K562 (cell line): ENCODE measurements around the gene GPER1. TPM values are rescaled to one million over a fixed set of nuclear protein-coding genes. Genes with fewer than 3 reads are reported as not detected.
"Not testable (repeated sequence)": the region's sequence is repeated elsewhere in the genome, so short reads cannot be mapped to it uniquely, and the experiment has no call there.

ENCODE experiments used
- ATAC-seq: fragments of 200-7000 bp; cut with Tn5 transposase; 3 replicates; pipeline ENCODE4 v1.9.1; 2020; ENCODE audit warnings: moderate library complexity
- BruUV-seq: library from RNA; stranded (reverse); fragments of 400-500 nt; replicated peaks from 2 replicates; lab custom pipeline; 2021; lab: Mats Ljungman, UMichigan
- CTCF ChIA-PET: fragments of 300-600 bp; formaldehyde crosslinking; extraction: SDS; loops from one replicate; lab custom pipeline; 2021; ENCODE audit warnings: low intra/inter-chr PET ratio; lab: Yijun Ruan, JAX
- POLR2A ChIA-PET: fragments of 300-600, 350-650 bp; sonication (Branson Sonifier 250); formaldehyde crosslinking; extraction: SDS; loops from one replicate; lab custom pipeline; 2021; ENCODE audit warnings: antibody characterized with exemption, inconsistent platforms; lab: Yijun Ruan, JAX
- DNase-seq, 4 experiments: peaks; one replicate each; pipeline versions ENCODE4 v3.0.0 to v3.0.0-alpha.2; 2011 to 2018; ENCODE audit warnings: low spot score in 3 of 4, mixed read lengths in 3 of 4; ENCODE audit errors: extremely low read depth in 1 of 4
- FAIRE-seq: peaks from 2 replicates; lab custom pipeline; 2011; peaks lifted over from hg19 to GRCh38; lab: Jason Lieb, UNC
- H2AFZ ChIP-seq: 2 replicates; pipeline ENCODE4 v1.6.0; 2011; ENCODE audit warnings: low read depth, low read length, control low read depth, inconsistent platforms
- H3K27ac ChIP-seq: fragments of 200-600 bp; 3 replicates; pipeline ENCODE4 v1.8.0; 2011; ENCODE audit warnings: low read depth, mild to moderate bottlenecking, control low read depth, inconsistent platforms, low read length, moderate library complexity, mixed read lengths; ENCODE audit errors: extremely low read depth
- H3K27me3 ChIP-seq, 2 experiments: fragments of 300-600 bp in 1 of 2; 2 replicates in 1 of 2; 3 replicates in 1 of 2; pipeline versions ENCODE4 v1.6.0 to v1.8.0; 2011; ENCODE audit warnings: inconsistent platforms in 2 of 2, low read length in 2 of 2, mild to moderate bottlenecking in 1 of 2, mixed read lengths in 1 of 2, moderate library complexity in 1 of 2; ENCODE audit not compliant: control insufficient read depth in 2 of 2, insufficient read depth in 2 of 2
- H3K36me3 ChIP-seq: fragments of 300-600 bp; 3 replicates; pipeline ENCODE4 v1.8.0; 2011; ENCODE audit warnings: mild to moderate bottlenecking, low read length, inconsistent platforms; ENCODE audit not compliant: control insufficient read depth, insufficient read depth
- H3K4me1 ChIP-seq, 2 experiments: fragments of 200-600 bp in 1 of 2; replicated peaks in 1 of 2; 2 replicates in 1 of 2; 3 replicates in 1 of 2; pipeline versions ENCODE4 v1.5.1 to v1.8.0; 2011; ENCODE audit warnings: inconsistent platforms in 2 of 2, low read length in 2 of 2, mild to moderate bottlenecking in 1 of 2, mixed read lengths in 1 of 2, moderate library complexity in 1 of 2; ENCODE audit not compliant: control insufficient read depth in 2 of 2, insufficient read depth in 2 of 2
- H3K4me2 ChIP-seq: 2 replicates; pipeline ENCODE4 v1.6.1; 2011; ENCODE audit warnings: low read length, control low read depth, inconsistent platforms, mixed read lengths; ENCODE audit not compliant: insufficient read depth
- H3K4me3 ChIP-seq: fragments of 200-600 bp; sonication (generic), shearing (Covaris generic); 2 replicates; pipeline ENCODE4 v1.5.1; 2016; ENCODE audit warnings: control low read depth, inconsistent platforms
- H3K79me2 ChIP-seq: fragments of 200-600 bp; 3 replicates; pipeline ENCODE4 v1.8.0; 2011; ENCODE audit warnings: low read length, inconsistent platforms; ENCODE audit not compliant: control insufficient read depth, insufficient read depth
- H3K9ac ChIP-seq, 2 experiments: 2 replicates each; pipeline versions ENCODE4 v1.6.0 to v1.6.1; 2011; ENCODE audit warnings: low read depth in 2 of 2, low read length in 2 of 2, control low read depth in 1 of 2, inconsistent platforms in 1 of 2, mild to moderate bottlenecking in 1 of 2, mixed read lengths in 1 of 2; ENCODE audit not compliant: insufficient read depth in 1 of 2
- H3K9me1 ChIP-seq: one replicate; pipeline ENCODE4 v1.6.0; 2011; ENCODE audit warnings: inconsistent platforms, mild to moderate bottlenecking, low read length, moderate library complexity; ENCODE audit not compliant: control insufficient read depth, insufficient read depth
- H3K9me3 ChIP-seq: replicated peaks from 2 replicates; pipeline ENCODE4 v1.5.1; 2011; ENCODE audit warnings: low read depth, low read length, inconsistent platforms; ENCODE audit not compliant: control insufficient read depth, insufficient read depth
- H4K20me1 ChIP-seq: replicated peaks from 2 replicates; pipeline ENCODE4 v1.6.1; 2011; ENCODE audit warnings: low read length, inconsistent platforms, mixed read lengths; ENCODE audit not compliant: control insufficient read depth, insufficient read depth
- ATF3 ChIP-seq, 2 experiments: fragments of 450-650 bp in 1 of 2; sonication (generic) in 1 of 2; formaldehyde crosslinking in 1 of 2; IDR thresholded peaks in 1 of 2; conservative IDR thresholded peaks in 1 of 2; 2 replicates each; pipeline versions ENCODE4 v1.6.1 to v1.8.1; 2016 to 2023; ENCODE audit warnings: mild to moderate bottlenecking in 2 of 2, moderate library complexity in 2 of 2, inconsistent platforms in 1 of 2, missing genetic modification reagents in 1 of 2
- ZNF121 ChIP-seq: sonication (generic); formaldehyde crosslinking; conservative IDR thresholded peaks from 2 replicates; pipeline ENCODE4 v1.8.0; 2022; ENCODE audit warnings: missing genetic modification reagents
- WGBS: fragments of 100-300 bp; shearing (Covaris generic); methylation state at CpG from one replicate; pipeline ENCODE4 v1.1.6; 2016; ENCODE audit warnings: low coverage, mixed read lengths; ENCODE audit not compliant: insufficient coverage; ENCODE audit errors: missing lambda C conversion rate; 5-methylcytosine and 5-hydroxymethylcytosine counted together
- in situ Hi-C: fragments of 300-500 bp; cut with MboI; formaldehyde crosslinking; loops from 4 replicates; pipeline ENCODE4 v1.15.0; 2018; ENCODE audit warnings: inconsistent platforms, mixed read lengths
- intact Hi-C: fragments of 100-400 bp; cut with micrococcal nuclease; formaldehyde crosslinking; loops from 2 replicates; pipeline ENCODE4 v1.14.2; 2022
- polyA plus RNA-seq, 8 experiments: library from polyadenylated mRNA; depleted of rRNA in 4 of 8; stranded (reverse) in 5 of 8; unstranded in 3 of 8; fragments of >200 nt; fragmentation: Nextera tagmentation in 2 of 8; fragmentation: Illumina TruSeq in 1 of 8; extraction: Ambion mirVana in 2 of 8; extraction: Trizol in 1 of 8; gene quantifications; 2 replicates each; pipeline versions ENCODE4 v1.2.1 to v1.2.3, GENCODE V29; 2011 to 2014; ENCODE audit warnings: inconsistent platforms in 1 of 8, missing spikeins in 1 of 8
- total RNA-seq, 7 experiments: library from RNA; depleted of rRNA in 6 of 7; stranded (reverse); fragments of >200 nt in 6 of 7; fragmentation: Illumina TruSeq in 2 of 7; extraction: Trizol in 2 of 7; gene quantifications; 2 replicates each; pipeline versions ENCODE4 v1.2.1 to v1.2.3, GENCODE V29; 2011 to 2021; ENCODE audit warnings: low replicate concordance in 1 of 7

The GPER1 gene
- total and polyA plus RNA-seq, 9 of the 15 experiments (the other 6 are each of a cell fraction or from before 2014, with no cell fraction given) = 0.04 to 0.09 (median 0.08) TPM; not detected in 6

- H3K4me3 ChIP-seq; intact Hi-C loops; H2AFZ ChIP-seq; H3K79me2 ChIP-seq; H3K27me3 ChIP-seq; H3K9ac ChIP-seq; BruUV-seq; H3K9me3 ChIP-seq; H3K9me1 ChIP-seq; FAIRE-seq; H3K4me2 ChIP-seq; H3K27ac ChIP-seq; ATAC-seq; H4K20me1 ChIP-seq; DNase-seq; in situ Hi-C loops; H3K36me3 ChIP-seq; TF ChIP-seq ATF3 (CRISPR knock-in tag; conservative IDR thresholded peaks at IDR 0.05): not testable (repeated sequence)
- H3K4me1 ChIP-seq = peaks cover 7 to 19% of the 10 kb centered on the region in 2 experiments; a peak in 4 of 5 replicates
- POLR2A ChIA-PET = interaction anchor here (1.2 kb wide), 1 partner anchor 14 kb away, joined by 3 read pairs; no protein-coding TSS in a partner anchor
- 49% methylated on average over 5 of the region's 5 CpGs for WGBS
- TF ChIP-seq ATF3 (IDR thresholded peaks at IDR 0.05) = peak; percentile 35; the same call in 1 of the 2 replicates
- TF ChIP-seq ZNF121 (CRISPR knock-in tag) = peak; percentile 92
- CTCF ChIA-PET = interaction anchor here (1.3 to 1.6 kb wide), 2 partner anchors 56 to 150 kb away, joined by 4 to 9 read pairs; no protein-coding TSS in a partner anchor
Measured at GRCh38 chr7:1143031-1143430, 55.1 kb downstream of the GPER1 start.

Other genes with a start within 250 kb of the GPER1 start
- 111 and 135 TPM in 2 replicates for gene GET4, start 211.6 kb upstream of the GPER1 start, total RNA-seq (2014; rRNA removed)
- gene GET4, start 211.6 kb upstream of the GPER1 start, total RNA-seq (2014; rRNA removed; fragmentation: Illumina TruSeq; extraction: Trizol) = 13.0 and 15.7 TPM in 2 replicates
- 37.9 and 40.4 TPM in 2 replicates for gene GET4, start 211.6 kb upstream of the GPER1 start, total RNA-seq (2015; rRNA removed; fragmentation: Illumina TruSeq; extraction: Trizol)
- 83.3 and 89.9 TPM in 2 replicates for gene GET4, start 211.6 kb upstream of the GPER1 start, total RNA-seq (2021)
- gene GET4, start 211.6 kb upstream of the GPER1 start, polyA plus RNA-seq (2011; rRNA removed) = 45.0 and 45.4 TPM in 2 replicates
- 33.2 and 48.4 TPM in 2 replicates for gene GET4, start 211.6 kb upstream of the GPER1 start, polyA plus RNA-seq (2014; fragmentation: Illumina TruSeq; extraction: Trizol)
- gene GET4, start 211.6 kb upstream of the GPER1 start, polyA plus RNA-seq (2014; fragmentation: Nextera tagmentation; extraction: Ambion mirVana) = 1 to 10 TPM in 1 of 2 experiments, under 1 TPM in 1; 0.99 to 2.0 TPM
- gene GET4, start 211.6 kb upstream of the GPER1 start, polyA plus RNA-seq (2014; rRNA removed) = 122 and 151 TPM in 2 replicates
- 0.27 and 0.41 TPM in 2 replicates for gene ADAP1, start 133.4 kb upstream of the GPER1 start, total RNA-seq (2014; rRNA removed)
- not detected in 2 replicates for gene ADAP1, start 133.4 kb upstream of the GPER1 start, total RNA-seq (2014; rRNA removed; fragmentation: Illumina TruSeq; extraction: Trizol)
- gene ADAP1, start 133.4 kb upstream of the GPER1 start, total RNA-seq (2015; rRNA removed; fragmentation: Illumina TruSeq; extraction: Trizol) = 0.26 and 0.58 TPM in 2 replicates
- gene ADAP1, start 133.4 kb upstream of the GPER1 start, total RNA-seq (2021) = 0.47 and 0.54 TPM in 2 replicates
- gene ADAP1, start 133.4 kb upstream of the GPER1 start, polyA plus RNA-seq (2011; rRNA removed) = 1.1 and 1.4 TPM in 2 replicates
- gene ADAP1, start 133.4 kb upstream of the GPER1 start, polyA plus RNA-seq (2014; fragmentation: Illumina TruSeq; extraction: Trizol) = 0.68 TPM in 2 replicates
- gene ADAP1, start 133.4 kb upstream of the GPER1 start, polyA plus RNA-seq (2014; fragmentation: Nextera tagmentation; extraction: Ambion mirVana) = not detected
- 0.36 and 0.40 TPM in 2 replicates for gene ADAP1, start 133.4 kb upstream of the GPER1 start, polyA plus RNA-seq (2014; rRNA removed)
- 7.9 and 11.7 TPM in 2 replicates for gene COX19, start 112.6 kb upstream of the GPER1 start, total RNA-seq (2014; rRNA removed)
- gene COX19, start 112.6 kb upstream of the GPER1 start, total RNA-seq (2014; rRNA removed; fragmentation: Illumina TruSeq; extraction: Trizol) = 9.8 and 11.9 TPM in 2 replicates
- 8.6 and 9.4 TPM in 2 replicates for gene COX19, start 112.6 kb upstream of the GPER1 start, total RNA-seq (2015; rRNA removed; fragmentation: Illumina TruSeq; extraction: Trizol)
- 10.2 and 10.5 TPM in 2 replicates for gene COX19, start 112.6 kb upstream of the GPER1 start, total RNA-seq (2021)
- 7.3 and 8.1 TPM in 2 replicates for gene COX19, start 112.6 kb upstream of the GPER1 start, polyA plus RNA-seq (2011; rRNA removed)
- 6.0 and 6.1 TPM in 2 replicates for gene COX19, start 112.6 kb upstream of the GPER1 start, polyA plus RNA-seq (2014; fragmentation: Illumina TruSeq; extraction: Trizol)
- gene COX19, start 112.6 kb upstream of the GPER1 start, polyA plus RNA-seq (2014; fragmentation: Nextera tagmentation; extraction: Ambion mirVana) = 1 to 10 TPM; 5.2 to 5.9 TPM
- gene COX19, start 112.6 kb upstream of the GPER1 start, polyA plus RNA-seq (2014; rRNA removed) = 10.4 and 11.1 TPM in 2 replicates
- gene CYP2W1, start 104.9 kb upstream of the GPER1 start, total RNA-seq (2014; rRNA removed) = not detected in 2 replicates
- gene CYP2W1, start 104.9 kb upstream of the GPER1 start, total RNA-seq (2014; rRNA removed; fragmentation: Illumina TruSeq; extraction: Trizol) = not detected in 2 replicates
- gene CYP2W1, start 104.9 kb upstream of the GPER1 start, total RNA-seq (2015; rRNA removed; fragmentation: Illumina TruSeq; extraction: Trizol) = not detected in 2 replicates
- gene CYP2W1, start 104.9 kb upstream of the GPER1 start, total RNA-seq (2021) = not detected in 2 replicates
- gene CYP2W1, start 104.9 kb upstream of the GPER1 start, polyA plus RNA-seq (2011; rRNA removed) = not detected in 2 replicates
- not detected in 2 replicates for gene CYP2W1, start 104.9 kb upstream of the GPER1 start, polyA plus RNA-seq (2014; fragmentation: Illumina TruSeq; extraction: Trizol)
- gene CYP2W1, start 104.9 kb upstream of the GPER1 start, polyA plus RNA-seq (2014; fragmentation: Nextera tagmentation; extraction: Ambion mirVana) = not detected
- 0.07 TPM in 1 of 2 replicates, not detected in the other for gene CYP2W1, start 104.9 kb upstream of the GPER1 start, polyA plus RNA-seq (2014; rRNA removed)
- gene GPR146, start 43.6 kb upstream of the GPER1 start, total RNA-seq (2014; rRNA removed) = 0.41 and 1.3 TPM in 2 replicates
- gene GPR146, start 43.6 kb upstream of the GPER1 start, total RNA-seq (2014; rRNA removed; fragmentation: Illumina TruSeq; extraction: Trizol) = 0.22 and 0.45 TPM in 2 replicates
- 0.40 and 0.68 TPM in 2 replicates for gene GPR146, start 43.6 kb upstream of the GPER1 start, total RNA-seq (2015; rRNA removed; fragmentation: Illumina TruSeq; extraction: Trizol)
- 1.9 and 2.6 TPM in 2 replicates for gene GPR146, start 43.6 kb upstream of the GPER1 start, total RNA-seq (2021)
- 2.5 and 3.6 TPM in 2 replicates for gene GPR146, start 43.6 kb upstream of the GPER1 start, polyA plus RNA-seq (2011; rRNA removed)
- 0.46 and 0.64 TPM in 2 replicates for gene GPR146, start 43.6 kb upstream of the GPER1 start, polyA plus RNA-seq (2014; fragmentation: Illumina TruSeq; extraction: Trizol)
- not detected for gene GPR146, start 43.6 kb upstream of the GPER1 start, polyA plus RNA-seq (2014; fragmentation: Nextera tagmentation; extraction: Ambion mirVana)
- 0.67 and 1.8 TPM in 2 replicates for gene GPR146, start 43.6 kb upstream of the GPER1 start, polyA plus RNA-seq (2014; rRNA removed)
- 19.9 and 23.1 TPM in 2 replicates for gene ZFAND2A, start 72.1 kb downstream of the GPER1 start, total RNA-seq (2014; rRNA removed)
- 16.6 and 16.8 TPM in 2 replicates for gene ZFAND2A, start 72.1 kb downstream of the GPER1 start, total RNA-seq (2014; rRNA removed; fragmentation: Illumina TruSeq; extraction: Trizol)
- 20.0 and 21.2 TPM in 2 replicates for gene ZFAND2A, start 72.1 kb downstream of the GPER1 start, total RNA-seq (2015; rRNA removed; fragmentation: Illumina TruSeq; extraction: Trizol)
- gene ZFAND2A, start 72.1 kb downstream of the GPER1 start, total RNA-seq (2021) = 20.6 and 22.3 TPM in 2 replicates
- 31.7 and 33.7 TPM in 2 replicates for gene ZFAND2A, start 72.1 kb downstream of the GPER1 start, polyA plus RNA-seq (2011; rRNA removed)
- 21.5 and 26.1 TPM in 2 replicates for gene ZFAND2A, start 72.1 kb downstream of the GPER1 start, polyA plus RNA-seq (2014; fragmentation: Illumina TruSeq; extraction: Trizol)
- 10 to 100 TPM; 54.3 to 56.8 TPM for gene ZFAND2A, start 72.1 kb downstream of the GPER1 start, polyA plus RNA-seq (2014; fragmentation: Nextera tagmentation; extraction: Ambion mirVana)
- gene ZFAND2A, start 72.1 kb downstream of the GPER1 start, polyA plus RNA-seq (2014; rRNA removed) = 26.2 and 27.3 TPM in 2 replicates
- not detected in 2 replicates for gene UNCX, start 144.8 kb downstream of the GPER1 start, total RNA-seq (2014; rRNA removed)
- not detected in 2 replicates for gene UNCX, start 144.8 kb downstream of the GPER1 start, total RNA-seq (2014; rRNA removed; fragmentation: Illumina TruSeq; extraction: Trizol)
- gene UNCX, start 144.8 kb downstream of the GPER1 start, total RNA-seq (2015; rRNA removed; fragmentation: Illumina TruSeq; extraction: Trizol) = not detected in 2 replicates
- gene UNCX, start 144.8 kb downstream of the GPER1 start, total RNA-seq (2021) = not detected in 2 replicates
- gene UNCX, start 144.8 kb downstream of the GPER1 start, polyA plus RNA-seq (2011; rRNA removed) = not detected in 2 replicates
- not detected in 2 replicates for gene UNCX, start 144.8 kb downstream of the GPER1 start, polyA plus RNA-seq (2014; fragmentation: Illumina TruSeq; extraction: Trizol)
- gene UNCX, start 144.8 kb downstream of the GPER1 start, polyA plus RNA-seq (2014; fragmentation: Nextera tagmentation; extraction: Ambion mirVana) = not detected
- gene UNCX, start 144.8 kb downstream of the GPER1 start, polyA plus RNA-seq (2014; rRNA removed) = not detected in 2 replicates